Thoracic aorta (tissue), 2 donors: ENCODE measurements around the gene INSYN2B. TPM values are rescaled to one million over a fixed set of nuclear protein-coding genes. Genes with fewer than 3 reads are reported as not detected.
"Not testable (repeated sequence)": the region's sequence is repeated elsewhere in the genome, so short reads cannot be mapped to it uniquely, and the experiment has no call there.

ENCODE experiments used
- ATAC-seq: fragments of 150-250 bp; one replicate; pipeline ENCODE4 v1.8.0; 2017; ENCODE audit warnings: low read depth; ENCODE audit not compliant: insufficient number of reproducible peaks, low FRiP score
- DNase-seq: peaks from one replicate; pipeline ENCODE4 v3.0.0-alpha.2; 2020; ENCODE audit warnings: low spot score
- H3K27ac ChIP-seq, 2 donors: fragments of 200-600 bp; sonication (generic); 1 replicate in 1 of 2; 2 replicates in 1 of 2; pipeline ENCODE4 v1.5.1; 2016; ENCODE audit warnings: mild to moderate bottlenecking in 2 of 2, moderate library complexity in 2 of 2
- H3K27me3 ChIP-seq: fragments of 200-600 bp; sonication (generic); replicated peaks from 2 replicates; pipeline ENCODE4 v1.6.0; 2016; ENCODE audit warnings: mild to moderate bottlenecking; ENCODE audit not compliant: insufficient read depth
- H3K36me3 ChIP-seq: fragments of 200-600 bp; sonication (generic); one replicate; pipeline ENCODE4 v1.5.1; 2016
- H3K4me1 ChIP-seq, 2 donors: fragments of 200-600 bp; sonication (generic); 1 replicate in 1 of 2; 2 replicates in 1 of 2; pipeline versions ENCODE4 v1.5.1 to v1.6.0; 2016; ENCODE audit warnings: low read depth in 2 of 2, mild to moderate bottlenecking in 1 of 2; ENCODE audit not compliant: control insufficient read depth in 1 of 2
- H3K4me3 ChIP-seq: fragments of 200-600 bp; sonication (generic); 2 replicates; pipeline ENCODE4 v1.5.1; 2016; ENCODE audit warnings: mild to moderate bottlenecking
- H3K9me3 ChIP-seq: fragments of 200-600 bp; sonication (generic); 2 replicates; pipeline ENCODE4 v1.5.1; 2016
- CTCF ChIP-seq: fragments of 200-600 bp; sonication (generic); IDR thresholded peaks from one replicate; pipeline ENCODE4 v1.5.1; 2019; ENCODE audit warnings: antibody characterized with exemption
- total RNA-seq, 2 donors: library from RNA; depleted of rRNA; stranded (reverse); fragments of >200 nt; gene quantifications; one replicate each; pipeline versions ENCODE4 v1.1.0 to v1.2.3, GENCODE V29; 2016

Gene INSYN2B
- total RNA-seq, 2 donors from 2014 or later, result 1.1 TPM; not detected in 1

DNA sequence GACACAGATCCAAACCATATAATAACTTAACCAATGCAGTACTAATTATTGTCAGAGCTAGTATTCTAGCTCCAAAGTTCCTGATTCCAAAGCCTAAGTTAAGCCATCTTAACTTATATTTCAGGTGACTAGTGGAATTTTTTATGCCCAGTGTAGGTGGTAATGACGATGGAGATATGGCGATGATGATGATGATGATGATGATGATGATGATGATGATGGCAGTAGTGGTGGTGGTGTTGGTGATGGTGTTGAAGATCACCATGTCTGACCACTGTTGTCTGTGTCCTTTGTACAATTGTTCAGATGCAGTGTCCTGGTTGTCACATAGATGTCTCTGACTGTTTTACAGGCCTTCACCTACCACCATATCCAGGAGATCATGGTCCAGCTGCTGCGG, 139.9 kb downstream of the INSYN2B start:
- no peaks in the 10 kb centered on the region for H3K9me3 ChIP-seq
- H3K36me3 ChIP-seq, result no peaks in the 10 kb centered on the region
- H3K27me3 ChIP-seq, result no peaks in the 10 kb centered on the region
- no peak for DNase-seq
- H3K4me3 ChIP-seq, result no peak overlapping the region
- TF ChIP-seq CTCF, result no peak
- ATAC-seq, result no peak
- no peak overlapping the region for H3K27ac ChIP-seq
- H3K4me1 ChIP-seq, result no peaks in the 10 kb centered on the region

- Histone ChIP-seq H3K4me3 (no peak overlapping the region), H3K4me1 (no peaks in the 10 kb centered on the region), H3K27ac (no peak overlapping the region), H3K9me3 (no peaks in the 10 kb centered on the region), H3K36me3 (no peaks in the 10 kb centered on the region), H3K27me3 (no peaks in the 10 kb centered on the region)
- ATAC-seq, result no peak
- DNase-seq, result no peak
- TF ChIP-seq CTCF, result no peak
Observed at GRCh38 chr5:169838688-169839087, 141.6 kb downstream of the INSYN2B start.

- no peaks in the 10 kb centered on the region for H3K9me3 ChIP-seq
- no peak for TF ChIP-seq CTCF
- DNase-seq, result no peak
- no peaks in the 10 kb centered on the region for H3K4me1 ChIP-seq
- no peak overlapping the region for H3K27ac ChIP-seq
- ATAC-seq, result no peak
- no peaks in the 10 kb centered on the region for H3K36me3 ChIP-seq
- no peak overlapping the region for H3K4me3 ChIP-seq
- no peaks in the 10 kb centered on the region for H3K27me3 ChIP-seq
Observed at GRCh38 chr5:169837686-169838085, 142.6 kb downstream of the INSYN2B start.

DNA sequence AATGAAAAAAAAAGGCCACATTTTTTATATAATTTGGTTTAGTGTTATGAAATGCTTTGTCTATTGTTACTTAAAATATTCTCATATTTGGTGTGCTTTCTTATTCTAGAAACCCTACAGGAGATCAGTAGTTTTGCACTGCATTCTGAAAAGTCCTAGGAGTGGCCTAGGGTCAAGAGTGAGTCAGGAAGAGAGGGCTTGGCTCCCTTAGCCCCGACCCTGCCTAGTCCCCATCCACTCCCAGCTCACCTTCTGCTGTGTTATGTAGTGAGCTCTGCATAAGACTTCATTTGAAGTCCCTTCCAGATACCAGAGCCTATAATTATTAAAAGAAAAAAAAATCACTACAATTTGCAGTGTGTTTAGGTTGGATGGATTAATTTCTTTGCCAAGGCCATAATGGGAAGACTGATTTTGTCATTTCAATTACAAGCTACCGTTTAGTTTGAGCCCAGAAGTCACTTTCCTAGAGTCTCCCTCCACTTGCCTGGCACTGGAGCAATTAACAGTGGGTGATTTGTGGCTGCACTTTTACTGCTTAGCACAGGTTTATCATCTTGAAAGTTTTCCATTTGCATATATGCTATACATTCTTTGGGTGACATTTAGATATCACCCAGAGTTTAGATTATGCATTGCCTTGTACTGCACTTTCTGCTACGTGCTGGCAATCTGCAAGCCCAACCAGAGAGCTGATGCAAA, 143.3 kb downstream of the INSYN2B start:
- Histone ChIP-seq H3K36me3 (no peaks in the 10 kb centered on the region), H3K27ac (no peak overlapping the region), H3K4me1 (no peaks in the 10 kb centered on the region), H3K9me3 (no peaks in the 10 kb centered on the region), H3K27me3 (no peaks in the 10 kb centered on the region), H3K4me3 (no peak overlapping the region)
- ATAC-seq (no peak), DNase-seq (no peak)
- TF ChIP-seq CTCF, result no peak

- not testable (repeated sequence) for H3K4me1 ChIP-seq, H3K9me3 ChIP-seq, H3K27ac ChIP-seq, DNase-seq, H3K27me3 ChIP-seq, ATAC-seq, H3K4me3 ChIP-seq, H3K36me3 ChIP-seq
Observed at GRCh38 chr5:169834540-169834939, 145.8 kb downstream of the INSYN2B start.

- H3K9me3 ChIP-seq, ATAC-seq, H3K4me1 ChIP-seq, H3K36me3 ChIP-seq, H3K27me3 ChIP-seq, H3K27ac ChIP-seq, DNase-seq, H3K4me3 ChIP-seq: not testable (repeated sequence)
Observed at GRCh38 chr5:169833681-169834292, 146.5 kb downstream of the INSYN2B start.
